GM12878 (cell line): ENCODE measurements around the gene CYP24A1. TPM values are rescaled to one million over a fixed set of nuclear protein-coding genes. Genes with fewer than 3 reads are reported as not detected.

Experiments
- ATAC-seq: fragments of 200-7000 bp; cut with Tn5 transposase; 3 replicates; pipeline ENCODE4 v1.9.1; 2020; ENCODE audit warnings: mild to moderate bottlenecking, moderate library complexity
- BruUV-seq: library from RNA; stranded (reverse); fragments of 400-500 nt; replicated peaks from 2 replicates; lab custom pipeline; 2021; lab: Mats Ljungman, UMichigan
- CTCF ChIA-PET: fragments of 300-600 bp; sonication (Branson Sonifier 250); formaldehyde crosslinking; extraction: SDS; loops from one replicate; lab custom pipeline; 2021; ENCODE audit warnings: inconsistent platforms; lab: Yijun Ruan, JAX
- POLR2A ChIA-PET: fragments of 350-600 bp; formaldehyde crosslinking; extraction: SDS; loops from one replicate; lab custom pipeline; 2021; ENCODE audit warnings: inconsistent platforms; lab: Charles Lee
- RAD21 ChIA-PET: fragments of 300-600 bp; sonication (Branson Sonifier 250); formaldehyde crosslinking; loops from one replicate; lab custom pipeline; 2023; ENCODE audit warnings: antibody characterized with exemption; ENCODE audit not compliant: unreplicated experiment; lab: Charles Lee
- SMC1A ChIA-PET: fragments of 300-600 bp; sonication (Branson Sonifier 250); formaldehyde crosslinking; loops from one replicate; lab custom pipeline; 2023; ENCODE audit not compliant: unreplicated experiment, uncharacterized antibody; lab: Charles Lee
- DNase-seq: peaks from one replicate; pipeline ENCODE4 v3.0.0-alpha.2; 2011; ENCODE audit warnings: low read depth, low spot score
- FAIRE-seq: peaks from 3 replicates; lab custom pipeline; 2011; peaks lifted over from hg19 to GRCh38; lab: Jason Lieb, UNC
- H2AFZ ChIP-seq: 2 replicates; pipeline ENCODE4 v1.6.0; 2011; ENCODE audit warnings: low read depth, low read length, control low read depth; ENCODE audit not compliant: control insufficient read depth
- H3K27ac ChIP-seq: 2 replicates; pipeline ENCODE4 v1.5.1; 2011; ENCODE audit warnings: control low read depth; ENCODE audit not compliant: control insufficient read depth, insufficient read depth
- H3K27me3 ChIP-seq, 2 experiments: replicated peaks in 1 of 2; 2 replicates each; pipeline versions ENCODE4 v1.6.0 to v1.6.1; 2011; ENCODE audit warnings: low read length in 1 of 2; ENCODE audit not compliant: control insufficient read depth in 2 of 2, insufficient read depth in 2 of 2
- H3K36me3 ChIP-seq, 2 experiments: 2 replicates each; pipeline ENCODE4 v1.5.1; 2011; ENCODE audit warnings: low read length in 1 of 2; ENCODE audit not compliant: control insufficient read depth in 2 of 2, insufficient read depth in 2 of 2
- H3K4me1 ChIP-seq: 2 replicates; pipeline ENCODE4 v1.6.1; 2011; ENCODE audit warnings: mild to moderate bottlenecking, low read length, moderate library complexity, mixed read lengths; ENCODE audit not compliant: control insufficient read depth, insufficient read depth
- H3K4me2 ChIP-seq: 2 replicates; pipeline ENCODE4 v1.6.0; 2011; ENCODE audit warnings: control low read depth; ENCODE audit not compliant: control insufficient read depth, insufficient read depth
- H3K4me3 ChIP-seq: fragments of 200-600 bp; sonication (generic); 2 replicates; pipeline ENCODE4 v1.5.1; 2016
- H3K79me2 ChIP-seq: 2 replicates; pipeline ENCODE4 v1.6.0; 2011; ENCODE audit warnings: low read length; ENCODE audit not compliant: control insufficient read depth, insufficient read depth
- H3K9ac ChIP-seq: 2 replicates; pipeline ENCODE4 v1.8.0; 2011; ENCODE audit warnings: low read length, control low read depth, mixed read lengths; ENCODE audit not compliant: control insufficient read depth, insufficient read depth
- H3K9me3 ChIP-seq: replicated peaks from 3 replicates; pipeline ENCODE4 v1.5.1; 2011; ENCODE audit warnings: mild to moderate bottlenecking, low read length; ENCODE audit not compliant: control insufficient read depth, insufficient read depth
- H4K20me1 ChIP-seq: 2 replicates; pipeline ENCODE4 v1.6.0; 2011; ENCODE audit not compliant: control insufficient read depth, insufficient read depth
- ETV6 ChIP-seq, 2 experiments: fragments of 450-650 bp in 1 of 2; IDR thresholded peaks in 1 of 2; conservative IDR thresholded peaks in 1 of 2; 2 replicates each; pipeline ENCODE4 v1.6.1; 2014; ENCODE audit warnings: antibody characterized with exemption in 1 of 2, borderline replicate concordance in 1 of 2, low read depth in 1 of 2, mild to moderate bottlenecking in 1 of 2, moderate library complexity in 1 of 2
- LARP7 ChIP-seq: fragments of 450-650 bp; IDR thresholded peaks from 2 replicates; pipeline ENCODE4 v1.6.1; 2017; ENCODE audit warnings: mild to moderate bottlenecking
- PAX5 ChIP-seq: IDR thresholded peaks from 2 replicates; pipeline ENCODE4 v1.6.1; 2011; ENCODE audit warnings: low read depth, low read length, borderline replicate concordance
- SPI1 ChIP-seq: IDR thresholded peaks from 2 replicates; pipeline ENCODE4 v1.6.1; 2011; ENCODE audit warnings: low read depth, mild to moderate bottlenecking, low read length, moderate library complexity, borderline replicate concordance; ENCODE audit not compliant: insufficient read depth
- YBX1 ChIP-seq: fragments of 450-650 bp; IDR thresholded peaks from 2 replicates; pipeline ENCODE4 v1.6.1; 2016; ENCODE audit warnings: antibody characterized with exemption
- WGBS: methylation state at CpG from one replicate; pipeline ENCODE4 v1.1.6; 2016; ENCODE audit warnings: low lambda C conversion rate; ENCODE audit not compliant: insufficient replicate concordance, insufficient coverage; ENCODE audit errors: missing lambda C conversion rate; 5-methylcytosine and 5-hydroxymethylcytosine counted together
- in situ Hi-C: fragments of 300-500 bp; cut with MboI; formaldehyde crosslinking; loops from 9 replicates; pipeline ENCODE4 v1.14.3; 2018; ENCODE audit warnings: mixed read lengths
- intact Hi-C: fragments of 100-400 bp; cut with micrococcal nuclease; formaldehyde crosslinking; loops from one replicate; pipeline ENCODE4 v1.14.2; 2022; ENCODE audit not compliant: unreplicated experiment
- polyA plus RNA-seq, 11 experiments: library from polyadenylated mRNA; depleted of rRNA in 4 of 11; unstranded in 6 of 11; stranded (reverse) in 5 of 11; fragments of >200 nt; fragmentation: Nextera tagmentation in 4 of 11; fragmentation: Illumina TruSeq in 1 of 11; extraction: Ambion mirVana in 4 of 11; extraction: Trizol in 1 of 11; gene quantifications; 1 replicate in 1 of 11; 2 replicates in 10 of 11; pipeline versions ENCODE4 v1.2.1 to v1.2.3, GENCODE V29; 2011 to 2016; ENCODE audit warnings: inconsistent platforms in 2 of 11, missing spikeins in 2 of 11, low read depth in 1 of 11
- total RNA-seq, 4 experiments: library from RNA; depleted of rRNA in 3 of 4; stranded (reverse); fragments of >200 nt in 3 of 4; fragmentation: Illumina TruSeq in 1 of 4; extraction: Trizol in 1 of 4; gene quantifications; 2 replicates each; pipeline versions ENCODE4 v1.2.1 to v1.2.3, GENCODE V29; 2013 to 2021

The CYP24A1 gene
- total and polyA plus RNA-seq, 10 of the 15 experiments (the other 5 are each of a cell fraction or from before 2014, with no cell fraction given), result 0.69 TPM; not detected in 9

- ChIA-PET RAD21 (no interaction called here), CTCF (interaction anchor here (0.6 to 2.3 kb wide), 3 partner anchors 34 to 816 kb away, joined by 3 to 8 read pairs (median 3); no protein-coding TSS in a partner anchor), POLR2A (no interaction called here), SMC1A (no interaction called here)
- no peak overlapping the region for H3K4me3 ChIP-seq
- H2AFZ ChIP-seq, result no peak overlapping the region
- H4K20me1 ChIP-seq, result no peaks in the 10 kb centered on the region
- ATAC-seq, result no peak
- WGBS, result 0% methylated on average over 2 of the region's 2 CpGs
- H3K9ac ChIP-seq, result no peak overlapping the region
- no peaks in the 10 kb centered on the region; the same call in 2 of the 3 replicates for H3K9me3 ChIP-seq
- no peaks in the 10 kb centered on the region for H3K79me2 ChIP-seq
- in situ Hi-C loops (no loop called here), intact Hi-C loops (no loop called here)
- no peak overlapping the region for H3K4me2 ChIP-seq
- no peak for DNase-seq
- TF ChIP-seq ETV6 (conservative IDR thresholded peaks at IDR 0.05 in 1 of 2, IDR thresholded peaks at IDR 0.05 in 1 of 2; ENCODE audit: borderline replicate concordance in 1 of 2, low read depth in 1 of 2) (peak in 1 of 2 experiments; percentile 96; a peak in 2 of 4 replicates), SPI1 (no peak), LARP7 (no peak)
- H3K27ac ChIP-seq, result no peak overlapping the region
- H3K4me1 ChIP-seq, result no peaks in the 10 kb centered on the region
- H3K36me3 ChIP-seq, result no peaks in the 10 kb centered on the region
- no peak for FAIRE-seq
- H3K27me3 ChIP-seq, result no peaks in the 10 kb centered on the region; a peak in 1 of 4 replicates
- BruUV-seq, result no TSS peak
These were observed 35.4 kb downstream of the CYP24A1 start for GRCh38 chr20:54138427-54138826.

- no TSS peak for BruUV-seq
- Histone ChIP-seq H3K36me3 (no peaks in the 10 kb centered on the region), H3K79me2 (no peaks in the 10 kb centered on the region), H3K9ac (no peak overlapping the region), H3K4me3 (no peak overlapping the region), H3K27me3 (no peaks in the 10 kb centered on the region; a peak in 1 of 4 replicates), H3K27ac (no peak overlapping the region), H3K4me1 (no peaks in the 10 kb centered on the region), H2AFZ (no peak overlapping the region), H3K9me3 (no peaks in the 10 kb centered on the region; the same call in 2 of the 3 replicates)
- FAIRE-seq (no peak), ATAC-seq (no peak), DNase-seq (no peak)
- 43% methylated on average over 5 of the region's 5 CpGs for WGBS
- ChIA-PET POLR2A (no interaction called here), CTCF (interaction anchor here (0.5 to 2.3 kb wide), 2 partner anchors 34 to 651 kb away, joined by 3 to 8 read pairs; no protein-coding TSS in a partner anchor), SMC1A (no interaction called here), RAD21 (no interaction called here)
- in situ Hi-C loops (no loop called here), intact Hi-C loops (no loop called here)
- TF ChIP-seq YBX1 (no peak), PAX5 (no peak)
- TF ChIP-seq, all 136 proteins: peak for 0
- Histone ChIP-seq H3K4me2 (no peak overlapping the region), H4K20me1 (no peaks in the 10 kb centered on the region)
These were observed 36.7 kb downstream of the CYP24A1 start for GRCh38 chr20:54137115-54137514.
